ENCODE measurements around the gene HSPB9. TPM values are rescaled to one million over a fixed set of nuclear protein-coding genes. Genes with fewer than 3 reads are reported as not detected.

Gene HSPB9
- total RNA-seq, 5 donors from 2014 or later (not counting 1 experiment from before 2014, with no cell fraction given): 0.13 to 0.18 TPM; not detected in 3

- no peaks in the 10 kb centered on the region for H3K4me1 ChIP-seq (ENCODE audit: control insufficient read depth in 1 of 2, extremely low read depth in 1 of 2, insufficient read depth in 2 of 2, low read length in 2 of 2)
- DNase-seq (no peak), ATAC-seq (replicated peaks in 1 of 4) (no peak)
- Mint-ChIP-seq H3K27me3 (peaks cover 3 to 5% of the 10 kb centered on the region in 2 donors), H3K27ac (no peak overlapping the region), H3K9me3 (no peaks in the 10 kb centered on the region), H3K4me3 (no peak overlapping the region), H3K36me3 (no peaks in the 10 kb centered on the region), H3K4me1 (no peaks in the 10 kb centered on the region)
- no peak overlapping the region for H3K27ac ChIP-seq (ENCODE audit: low read length)
- peaks cover 0 to 21% of the 10 kb centered on the region in 2 experiments for H3K27me3 ChIP-seq (replicated peaks in 1 of 2; ENCODE audit: control insufficient read depth in 2 of 2, extremely low read depth in 1 of 2, insufficient read depth in 2 of 2, low read length in 1 of 2)
- ChIA-PET POLR2A (no interaction called here), CTCF (interaction anchor here in 1 of 2 donors (0.7 kb wide), 1 partner anchor 40 kb away, joined by 3 read pairs; no protein-coding TSS in a partner anchor)
- WGBS (ENCODE audit: insufficient coverage): no CpG with 5 or more reads among the region's 2 CpGs
- H3K4me3 ChIP-seq (ENCODE audit: control insufficient read depth in 1 of 2, extremely low read depth in 1 of 2, low read length in 1 of 2): no peak overlapping the region
- H3K9me3 ChIP-seq: no peaks in the 10 kb centered on the region
- no peaks in the 10 kb centered on the region for H3K36me3 ChIP-seq (ENCODE audit: control insufficient read depth in 2 of 2, extremely low read depth in 1 of 2, insufficient read depth in 1 of 2, low read length in 1 of 2)
Observed at GRCh38 chr17:42079541-42079940, 43.1 kb upstream of the HSPB9 start.

DNA sequence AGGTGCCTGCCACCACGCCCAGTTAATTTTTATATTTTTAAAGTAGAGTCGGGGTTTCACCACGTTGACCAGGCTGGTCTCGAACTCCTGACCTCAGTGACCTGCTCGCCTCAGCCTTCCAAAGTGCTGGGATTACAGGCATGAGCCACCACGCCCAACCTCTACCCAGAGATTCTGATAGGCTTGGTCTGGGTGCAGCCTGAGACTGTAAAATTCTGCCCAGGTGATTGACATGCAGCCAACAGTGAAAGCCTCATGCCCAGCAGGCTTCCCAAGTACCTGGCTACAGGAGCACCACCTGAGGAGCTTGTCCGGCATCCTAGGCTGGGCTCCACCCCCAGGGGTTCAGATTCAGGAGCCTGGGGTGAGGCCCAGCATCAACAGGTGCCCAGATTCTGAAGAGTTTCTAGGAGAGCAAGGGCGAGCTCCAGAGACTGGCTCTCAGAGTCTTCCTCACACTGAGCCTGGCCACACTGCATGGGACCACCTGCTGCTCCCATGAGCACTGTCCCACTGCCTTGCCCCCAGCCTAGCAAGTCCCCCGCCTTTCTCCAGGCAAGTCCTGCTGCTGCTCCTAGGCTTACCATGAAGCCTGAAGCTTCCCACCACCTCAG lies 41.0 kb upstream of the HSPB9 start:
- no peaks in the 10 kb centered on the region for H3K4me1 ChIP-seq (ENCODE audit: control insufficient read depth in 1 of 2, extremely low read depth in 1 of 2, insufficient read depth in 2 of 2, low read length in 2 of 2)
- Mint-ChIP-seq H3K27me3 (no peaks in the 10 kb centered on the region), H3K4me1 (no peaks in the 10 kb centered on the region), H3K9me3 (no peaks in the 10 kb centered on the region), H3K36me3 (no peaks in the 10 kb centered on the region), H3K27ac (no peak overlapping the region), H3K4me3 (no peak overlapping the region)
- DNase-seq (no peak), ATAC-seq (replicated peaks in 1 of 4) (no peak)
- no peaks in the 10 kb centered on the region for H3K9me3 ChIP-seq
- peaks cover 0 to 24% of the 10 kb centered on the region in 2 experiments for H3K27me3 ChIP-seq (replicated peaks in 1 of 2; ENCODE audit: control insufficient read depth in 2 of 2, extremely low read depth in 1 of 2, insufficient read depth in 2 of 2, low read length in 1 of 2)
- CTCF ChIA-PET: no interaction called here
- WGBS (ENCODE audit: insufficient coverage): 71% methylated on average over 9 of the region's 9 CpGs
- H3K4me3 ChIP-seq (ENCODE audit: control insufficient read depth in 1 of 2, extremely low read depth in 1 of 2, low read length in 1 of 2): no peak overlapping the region
- no peak overlapping the region for H3K27ac ChIP-seq (ENCODE audit: low read length)
- POLR2A ChIA-PET: interaction anchor here in 1 of 2 donors (0.5 kb wide), 1 partner anchor 58 kb away, joined by 3 read pairs; no protein-coding TSS in a partner anchor
- no peaks in the 10 kb centered on the region for H3K36me3 ChIP-seq (ENCODE audit: control insufficient read depth in 2 of 2, extremely low read depth in 1 of 2, insufficient read depth in 1 of 2, low read length in 1 of 2)

DNA sequence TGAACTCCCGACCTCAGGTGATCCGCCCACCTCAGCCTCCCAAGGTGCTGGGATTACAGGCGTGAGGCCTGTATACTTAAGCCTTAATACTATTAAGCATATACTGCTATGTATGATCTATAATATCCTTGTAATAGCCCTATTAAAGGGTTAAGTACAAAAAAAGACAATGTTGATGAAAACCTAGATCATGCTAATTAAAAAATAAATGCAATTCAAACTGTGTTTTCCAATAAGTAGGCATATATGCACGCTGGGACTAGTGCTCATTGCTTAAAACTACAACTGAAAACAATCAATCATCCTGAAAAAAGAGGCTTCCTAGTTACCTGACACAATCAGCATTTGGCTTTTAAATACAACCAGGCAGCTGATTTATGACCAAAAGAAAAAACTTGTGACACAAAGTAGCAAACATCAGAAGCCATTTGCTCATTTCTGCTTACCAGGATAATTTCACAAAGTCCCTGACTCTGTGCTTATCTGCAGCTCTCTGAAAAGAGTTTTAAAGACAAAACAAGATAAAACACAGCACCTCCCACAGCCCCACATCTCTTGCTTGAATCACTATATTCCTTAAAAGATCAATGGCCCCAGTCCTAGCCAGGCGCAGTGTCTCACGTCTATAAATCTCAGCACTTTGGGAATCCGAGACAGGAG lies 35.4 kb upstream of the HSPB9 start:
- Mint-ChIP-seq H3K4me3 (no peak overlapping the region), H3K4me1 (no peaks in the 10 kb centered on the region), H3K9me3 (no peaks in the 10 kb centered on the region), H3K36me3 (no peaks in the 10 kb centered on the region), H3K27me3 (peaks cover 5 to 17% of the 10 kb centered on the region in 2 donors), H3K27ac (no peak overlapping the region)
- DNase-seq (no peak), ATAC-seq (replicated peaks in 1 of 4) (no peak)
- ChIA-PET CTCF (no interaction called here), POLR2A (interaction anchor here in 1 of 2 donors (1.0 kb wide), 1 partner anchor 22 kb away, joined by 5 read pairs; no protein-coding TSS in a partner anchor)
- 86% methylated on average over 4 of the region's 7 CpGs for WGBS (ENCODE audit: insufficient coverage)
- Histone ChIP-seq H3K36me3 (ENCODE audit: control insufficient read depth in 2 of 2, extremely low read depth in 1 of 2, insufficient read depth in 1 of 2, low read length in 1 of 2) (no peaks in the 10 kb centered on the region), H3K27ac (ENCODE audit: low read length) (no peak overlapping the region), H3K9me3 (no peaks in the 10 kb centered on the region), H3K4me3 (ENCODE audit: control insufficient read depth in 1 of 2, extremely low read depth in 1 of 2, low read length in 1 of 2) (no peak overlapping the region), H3K27me3 (replicated peaks in 1 of 2; ENCODE audit: control insufficient read depth in 2 of 2, extremely low read depth in 1 of 2, insufficient read depth in 2 of 2, low read length in 1 of 2) (peaks cover 0 to 30% of the 10 kb centered on the region in 2 experiments), H3K4me1 (ENCODE audit: control insufficient read depth in 1 of 2, extremely low read depth in 1 of 2, insufficient read depth in 2 of 2, low read length in 2 of 2) (no peaks in the 10 kb centered on the region)

DNA sequence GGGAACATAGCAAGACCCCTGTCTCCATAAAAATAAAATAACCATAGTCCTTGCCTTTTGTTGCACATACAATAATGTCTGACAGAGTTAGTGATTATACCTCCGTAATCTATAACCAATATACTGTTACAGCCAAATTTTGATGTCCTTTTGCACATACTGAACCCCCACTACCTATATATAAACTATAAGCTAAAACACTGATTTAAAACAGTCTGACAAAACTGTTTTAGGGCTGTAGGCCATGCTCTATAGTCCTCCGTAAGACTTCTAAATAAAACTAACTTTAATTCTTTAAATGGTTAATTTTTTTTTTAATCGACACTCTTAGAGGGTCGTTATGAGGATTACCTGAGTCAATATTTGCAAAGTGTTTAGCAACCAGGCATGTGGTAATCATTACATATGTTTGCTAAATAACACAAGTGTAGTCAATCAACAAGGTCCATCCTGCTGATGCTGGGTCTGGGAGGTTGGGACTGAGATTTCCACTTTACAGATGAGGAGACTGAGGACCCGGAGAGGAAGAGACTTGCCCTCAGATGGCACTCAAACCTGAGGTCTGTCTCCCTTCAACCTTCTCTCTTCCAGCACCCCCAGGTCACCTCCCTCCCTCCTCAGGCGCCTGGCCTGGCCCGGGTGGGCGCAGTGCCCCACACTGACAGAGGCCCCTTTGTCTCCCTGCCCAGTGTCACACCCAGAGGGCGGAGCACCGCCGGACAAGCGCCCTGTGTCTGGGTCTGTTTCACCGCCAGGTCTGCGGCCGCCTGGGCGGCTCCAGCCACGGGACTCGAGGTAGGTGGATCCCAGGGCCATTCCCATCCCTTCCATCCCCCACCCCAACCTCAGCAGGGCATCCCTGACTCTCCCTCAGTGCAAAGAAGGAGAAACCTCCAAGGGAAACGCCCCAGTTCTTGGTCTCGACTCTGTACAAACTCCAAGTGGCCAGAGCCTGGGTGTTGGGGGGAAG lies 34.6 kb upstream of the HSPB9 start:
- H3K9me3 ChIP-seq: no peaks in the 10 kb centered on the region
- ChIA-PET CTCF (no interaction called here), POLR2A (interaction anchor here in 1 of 2 donors (1.0 kb wide), 1 partner anchor 23 kb away, joined by 5 read pairs; no protein-coding TSS in a partner anchor)
- Mint-ChIP-seq H3K9me3 (no peaks in the 10 kb centered on the region), H3K27ac (no peak overlapping the region), H3K36me3 (no peaks in the 10 kb centered on the region), H3K4me1 (no peaks in the 10 kb centered on the region), H3K27me3 (peaks cover 5 to 18% of the 10 kb centered on the region in 2 donors), H3K4me3 (no peak overlapping the region)
- no peak overlapping the region for H3K27ac ChIP-seq (ENCODE audit: low read length)
- ATAC-seq (replicated peaks in 1 of 4): no peak
- WGBS (ENCODE audit: insufficient coverage): 94% methylated on average over 9 of the region's 20 CpGs
- no peak overlapping the region for H3K4me3 ChIP-seq (ENCODE audit: control insufficient read depth in 1 of 2, extremely low read depth in 1 of 2, low read length in 1 of 2)
- DNase-seq: no peak
- H3K36me3 ChIP-seq (ENCODE audit: control insufficient read depth in 2 of 2, extremely low read depth in 1 of 2, insufficient read depth in 1 of 2, low read length in 1 of 2): no peaks in the 10 kb centered on the region
- H3K4me1 ChIP-seq (ENCODE audit: control insufficient read depth in 1 of 2, extremely low read depth in 1 of 2, insufficient read depth in 2 of 2, low read length in 2 of 2): no peaks in the 10 kb centered on the region
- peaks cover 0 to 26% of the 10 kb centered on the region in 2 experiments for H3K27me3 ChIP-seq (replicated peaks in 1 of 2; ENCODE audit: control insufficient read depth in 2 of 2, extremely low read depth in 1 of 2, insufficient read depth in 2 of 2, low read length in 1 of 2)

GRCh38 chr17:42088736-42089135 lies 33.9 kb upstream of the HSPB9 start:
- POLR2A ChIA-PET: no interaction called here
- no peaks in the 10 kb centered on the region for H3K4me1 Mint-ChIP-seq
- no peaks in the 10 kb centered on the region for H3K4me1 ChIP-seq (ENCODE audit: control insufficient read depth in 1 of 2, extremely low read depth in 1 of 2, insufficient read depth in 2 of 2, low read length in 2 of 2)
- CTCF ChIA-PET: interaction anchor here in 1 of 2 donors (0.5 kb wide), 1 partner anchor 124 kb away, joined by 3 read pairs; no protein-coding TSS in a partner anchor
- DNase-seq (no peak), ATAC-seq (replicated peaks in 1 of 4) (no peak)
- no peak overlapping the region for H3K4me3 ChIP-seq (ENCODE audit: control insufficient read depth in 1 of 2, extremely low read depth in 1 of 2, low read length in 1 of 2)
- H3K36me3 ChIP-seq (ENCODE audit: control insufficient read depth in 2 of 2, extremely low read depth in 1 of 2, insufficient read depth in 1 of 2, low read length in 1 of 2): no peaks in the 10 kb centered on the region
- peaks cover 5 to 19% of the 10 kb centered on the region in 2 donors for H3K27me3 Mint-ChIP-seq
- no peak overlapping the region for H3K27ac Mint-ChIP-seq
- peaks cover 0 to 26% of the 10 kb centered on the region in 2 experiments for H3K27me3 ChIP-seq (replicated peaks in 1 of 2; ENCODE audit: control insufficient read depth in 2 of 2, extremely low read depth in 1 of 2, insufficient read depth in 2 of 2, low read length in 1 of 2)
- no peaks in the 10 kb centered on the region for H3K36me3 Mint-ChIP-seq
- H3K27ac ChIP-seq (ENCODE audit: low read length): no peak overlapping the region
- no peaks in the 10 kb centered on the region for H3K9me3 ChIP-seq
- H3K9me3 Mint-ChIP-seq: no peaks in the 10 kb centered on the region
- WGBS (ENCODE audit: insufficient coverage): 85% methylated on average over 7 of the region's 8 CpGs
- no peak overlapping the region for H3K4me3 Mint-ChIP-seq
